Muscle of arm (tissue), 12 donors: ENCODE measurements around the gene RAMP3. TPM values are rescaled to one million over a fixed set of nuclear protein-coding genes. Genes with fewer than 3 reads are reported as not detected.
"Not testable (repeated sequence)": the region's sequence is repeated elsewhere in the genome, so short reads cannot be mapped to it uniquely, and the experiment has no call there.

Source experiments
- DNase-seq: peaks from one replicate; pipeline ENCODE4 v3.0.0-alpha.2; 2013
- polyA plus RNA-seq, 12 donors: library from polyadenylated mRNA; unstranded; fragments of 120-200 nt; gene quantifications; one replicate each; pipeline ENCODE4 v1.2.1, GENCODE V29; 2013; ENCODE audit not compliant: insufficient read length in 12 of 12

The RAMP3 gene
- polyA plus RNA-seq, 12 donors: 2.6 to 11.4 (median 4.4) TPM; not detected in 1

- DNase-seq: no peak
Measured at GRCh38 chr7:45129906-45130305, 27.7 kb upstream of the RAMP3 start.

- DNase-seq: no peak
Measured at GRCh38 chr7:45130910-45131309, 26.7 kb upstream of the RAMP3 start.

GRCh38 chr7:45131891-45132290, 25.7 kb upstream of the RAMP3 start:
- DNase-seq: no peak

GRCh38 chr7:45132708-45133320, 24.8 kb upstream of the RAMP3 start:
- DNase-seq: no peak

GRCh38 chr7:45133352-45133751, 24.2 kb upstream of the RAMP3 start:
- DNase-seq: no peak

- no peak for DNase-seq
Measured at GRCh38 chr7:45133877-45134276, 23.7 kb upstream of the RAMP3 start.

- DNase-seq: peak; percentile 65
Measured at GRCh38 chr7:45136106-45137060, 21.2 kb upstream of the RAMP3 start.

- DNase-seq: no peak
Measured at GRCh38 chr7:45138433-45139267, 18.9 kb upstream of the RAMP3 start.

- DNase-seq: no peak
Measured at GRCh38 chr7:45140827-45141226, 16.8 kb upstream of the RAMP3 start.

- no peak for DNase-seq
Measured at GRCh38 chr7:45143616-45144015, 14.0 kb upstream of the RAMP3 start.

- no peak for DNase-seq
Measured at GRCh38 chr7:45145881-45146280, 11.7 kb upstream of the RAMP3 start.

GRCh38 chr7:45146531-45147379, 10.8 kb upstream of the RAMP3 start:
- DNase-seq: no peak

GRCh38 chr7:45147858-45148652, 9.5 kb upstream of the RAMP3 start:
- no peak for DNase-seq

- DNase-seq: no peak
Measured at GRCh38 chr7:45148653-45148973, 9.0 kb upstream of the RAMP3 start.

GRCh38 chr7:45149606-45150005, 8.0 kb upstream of the RAMP3 start:
- DNase-seq: no peak

- no peak for DNase-seq
Measured at GRCh38 chr7:45150199-45150598, 7.4 kb upstream of the RAMP3 start.

GRCh38 chr7:45151131-45151684, 6.4 kb upstream of the RAMP3 start:
- no peak for DNase-seq

- no peak for DNase-seq
Measured at GRCh38 chr7:45151967-45152366, 5.6 kb upstream of the RAMP3 start.

- no peak for DNase-seq
Measured at GRCh38 chr7:45153233-45153632, 4.4 kb upstream of the RAMP3 start.

- DNase-seq: not testable (repeated sequence)
Measured at GRCh38 chr7:45153861-45154260, 3.7 kb upstream of the RAMP3 start.
